ENCODE data around the gene HBQ1. TPM values are rescaled to one million over a fixed set of nuclear protein-coding genes. Genes with fewer than 3 reads are reported as not detected.

The HBQ1 gene
- total RNA-seq, 1 experiment from 2014 or later: not detected

GRCh38 chr16:167122-167690 lies 13.1 kb upstream of the HBQ1 start:
- intact Hi-C loops (cut with micrococcal nuclease): no loop called here
- Histone ChIP-seq H3K9me3 (ENCODE audit: control insufficient read depth in 1 of 2, insufficient read depth in 1 of 2, low read depth in 1 of 2, low read length in 2 of 2) (no peaks in the 10 kb centered on the region), H2AFZ (ENCODE audit: low read depth, low read length, poor library complexity, severe bottlenecking) (no peak overlapping the region), H3K36me3 (ENCODE audit: control insufficient read depth in 1 of 2, insufficient read depth in 2 of 2, low read length in 2 of 2) (no peaks in the 10 kb centered on the region), H3K4me3 (replicated peaks in 1 of 2; ENCODE audit: low read depth in 1 of 2, low read length in 2 of 2) (no peak overlapping the region), H3K79me2 (ENCODE audit: insufficient read depth, low read length) (no peaks in the 10 kb centered on the region), H3K27me3 (ENCODE audit: insufficient read depth, low read length) (no peaks in the 10 kb centered on the region), H3K4me1 (ENCODE audit: control insufficient read depth in 1 of 2, insufficient read depth in 2 of 2, low read length in 2 of 2) (peaks cover 0 to 14% of the 10 kb centered on the region in 2 experiments; a peak in 2 of 4 replicates), H3K9me2 (ENCODE audit: insufficient read depth) (no peaks in the 10 kb centered on the region), H4K20me1 (ENCODE audit: insufficient read depth) (no peaks in the 10 kb centered on the region), H3K4me2 (ENCODE audit: low read length) (no peak overlapping the region), H3K9ac (ENCODE audit: low read length) (no peak overlapping the region), H3K27ac (ENCODE audit: low read depth, low read length) (no peak overlapping the region)
- ChIA-PET POLR2A (no interaction called here), RAD21 (ENCODE audit: low non-redundant PET in 1 of 2, low total read pairs in 2 of 2, uncharacterized antibody in 2 of 2, unreplicated experiment in 2 of 2) (no interaction called here), CTCF (no interaction called here)
- no peak for TF ChIP-seq YY1 (IDR thresholded peaks at IDR 0.05; ENCODE audit: extremely low read depth, insufficient replicate concordance, low read depth, low read length)
- no peak for TF ChIP-seq REST (IDR thresholded peaks at IDR 0.05; ENCODE audit: low read depth)
- TF ChIP-seq SP1 (IDR thresholded peaks at IDR 0.05; ENCODE audit: low read depth): no peak
- no peak for TF ChIP-seq CTCF (IDR thresholded peaks at IDR 0.05 in 2 of 3, conservative IDR thresholded peaks at IDR 0.05 in 1 of 3; ENCODE audit: borderline replicate concordance in 1 of 3, insufficient read depth in 1 of 3, low read depth in 2 of 3, low read length in 2 of 3)
- no peak for TF ChIP-seq POLR2A (IDR thresholded peaks at IDR 0.05; ENCODE audit: borderline replicate concordance, extremely low read depth, insufficient read depth, insufficient read length)
- no peak for TF ChIP-seq ZNF274 (IDR thresholded peaks at IDR 0.05; ENCODE audit: low read depth, low read length)
- no peak for TF ChIP-seq SIN3A (IDR thresholded peaks at IDR 0.05; ENCODE audit: low read depth)
- no peak for TF ChIP-seq SRF (IDR thresholded peaks at IDR 0.05; ENCODE audit: low read depth)
- TF ChIP-seq CBX3 (IDR thresholded peaks at IDR 0.05; ENCODE audit: low read depth): no peak
- no peak for TF ChIP-seq JUND (IDR thresholded peaks at IDR 0.05)
- TF ChIP-seq ELF1 (IDR thresholded peaks at IDR 0.05; ENCODE audit: borderline replicate concordance, low read depth): no peak
- TF ChIP-seq FOSL1 (IDR thresholded peaks at IDR 0.05; ENCODE audit: low read depth): no peak
- TF ChIP-seq POLR2AphosphoS5 (IDR thresholded peaks at IDR 0.05; ENCODE audit: low read depth, low read length): no peak
- no peak for DNase-seq (ENCODE audit: low read depth, low spot score)
- ATAC-seq: no peak
- BruUV-seq (replicated peaks): no TSS peak

All from HCT116 (cell line).